Endothelial cell of umbilical vein (primary cell): ENCODE results near the gene TSGA10IP. TPM values are rescaled to one million over a fixed set of nuclear protein-coding genes. Genes with fewer than 3 reads are reported as not detected.

Experiments
- BruUV-seq: library from RNA; stranded (reverse); fragments of 400-500 nt; replicated peaks from 2 replicates; lab custom pipeline; 2021; lab: Mats Ljungman, UMichigan
- CTCF ChIA-PET: fragments of 300-600, 350-600 bp; sonication (Branson Sonifier 250); formaldehyde crosslinking; loops from one replicate; lab custom pipeline; 2021; ENCODE audit warnings: antibody characterized with exemption, inconsistent platforms; lab: Charles Lee
- POLR2A ChIA-PET: fragments of 300-600, 350-600 bp; sonication (Branson Sonifier 250); formaldehyde crosslinking; loops from one replicate; lab custom pipeline; 2021; ENCODE audit warnings: antibody characterized with exemption, inconsistent platforms; lab: Charles Lee
- DNase-seq: peaks from one replicate; pipeline ENCODE4 v3.0.0-alpha.2; 2011; ENCODE audit warnings: low read depth, low spot score
- FAIRE-seq: peaks from 2 replicates; lab custom pipeline; 2011; peaks lifted over from hg19 to GRCh38; lab: Jason Lieb, UNC
- H2AFZ ChIP-seq: 2 replicates; pipeline ENCODE4 v1.6.0; 2012; ENCODE audit warnings: low read depth, low read length, control low read depth, inconsistent platforms
- H3K27ac ChIP-seq: 2 replicates; pipeline ENCODE4 v1.5.1; 2011; ENCODE audit warnings: low read depth, mild to moderate bottlenecking, control low read depth, low read length, moderate library complexity; ENCODE audit not compliant: insufficient read depth
- H3K27me3 ChIP-seq, 2 experiments: 2 replicates each; pipeline versions ENCODE4 v1.6.0 to v1.6.1; 2011; ENCODE audit warnings: low read length in 2 of 2, mixed read lengths in 1 of 2; ENCODE audit not compliant: control insufficient read depth in 2 of 2, insufficient read depth in 2 of 2
- H3K36me3 ChIP-seq, 2 experiments: 2 replicates in 1 of 2; 3 replicates in 1 of 2; pipeline ENCODE4 v1.5.1; 2011; ENCODE audit warnings: low read length in 2 of 2, mild to moderate bottlenecking in 1 of 2, moderate library complexity in 1 of 2; ENCODE audit not compliant: control insufficient read depth in 2 of 2, insufficient read depth in 2 of 2; ENCODE audit errors: extremely low read depth in 1 of 2
- H3K4me1 ChIP-seq: 3 replicates; pipeline ENCODE4 v1.5.1; 2011; ENCODE audit warnings: mild to moderate bottlenecking, low read length; ENCODE audit not compliant: control insufficient read depth, insufficient read depth; ENCODE audit errors: extremely low read depth
- H3K4me2 ChIP-seq: 2 replicates; pipeline ENCODE4 v1.6.1; 2011; ENCODE audit warnings: low read length, control low read depth, mixed read lengths; ENCODE audit not compliant: insufficient read depth
- H3K4me3 ChIP-seq, 3 experiments: fragments of 200-600 bp in 1 of 3; sonication (generic), shearing (Covaris generic) in 1 of 3; replicated peaks in 1 of 3; 2 replicates each; pipeline ENCODE4 v1.5.1; 2011 to 2016; ENCODE audit warnings: control low read depth in 3 of 3, low read length in 3 of 3, mild to moderate bottlenecking in 2 of 3, inconsistent platforms in 1 of 3, low read depth in 1 of 3, moderate library complexity in 1 of 3; ENCODE audit not compliant: insufficient read depth in 1 of 3
- H3K79me2 ChIP-seq: 2 replicates; pipeline ENCODE4 v1.6.0; 2012; ENCODE audit warnings: low read length, inconsistent platforms; ENCODE audit not compliant: control insufficient read depth, insufficient read depth
- H3K9ac ChIP-seq: replicated peaks from 2 replicates; pipeline ENCODE3; 2011; ENCODE audit warnings: low read length, control low read depth; ENCODE audit not compliant: insufficient read depth; ENCODE audit errors: extremely low read depth
- H3K9me1 ChIP-seq: replicated peaks from 3 replicates; pipeline ENCODE4 v1.6.0; 2011; ENCODE audit warnings: mild to moderate bottlenecking, low read length; ENCODE audit not compliant: control insufficient read depth, insufficient read depth; ENCODE audit errors: extremely low read depth
- H3K9me3 ChIP-seq: replicated peaks from 2 replicates; pipeline ENCODE4 v1.5.1; 2012; ENCODE audit warnings: low read length, inconsistent platforms; ENCODE audit not compliant: control insufficient read depth, insufficient read depth
- H4K20me1 ChIP-seq: replicated peaks from 2 replicates; pipeline ENCODE3; 2011; ENCODE audit warnings: mild to moderate bottlenecking, low read length; ENCODE audit not compliant: control insufficient read depth, insufficient read depth; ENCODE audit errors: extremely low read depth
- CTCF ChIP-seq, 2 donors: IDR thresholded peaks; 1 replicate in 1 of 2; 2 replicates in 1 of 2; pipeline ENCODE4 v1.5.1; 2011; ENCODE audit warnings: low read length in 2 of 2, mild to moderate bottlenecking in 2 of 2, moderate library complexity in 2 of 2, control low read depth in 1 of 2, inconsistent platforms in 1 of 2, low read depth in 1 of 2; ENCODE audit not compliant: insufficient read depth in 1 of 2; ENCODE audit errors: extremely low read depth in 1 of 2
- EZH2 ChIP-seq: IDR thresholded peaks from 2 replicates; pipeline ENCODE4 v1.6.1; 2012; ENCODE audit warnings: borderline replicate concordance, low read depth, mild to moderate bottlenecking, moderate library complexity, low read length, inconsistent platforms; ENCODE audit not compliant: severe bottlenecking
- FOS ChIP-seq: IDR thresholded peaks from 2 replicates; pipeline ENCODE4 v1.6.1; 2011; ENCODE audit warnings: mild to moderate bottlenecking, low read length, moderate library complexity, borderline replicate concordance; ENCODE audit not compliant: insufficient read depth
- GATA2 ChIP-seq: IDR thresholded peaks from 2 replicates; pipeline ENCODE4 v1.7.0; 2011; ENCODE audit warnings: low read depth, mild to moderate bottlenecking, moderate library complexity, mixed read lengths, low read length; ENCODE audit not compliant: insufficient read length, insufficient read depth
- JUN ChIP-seq: IDR thresholded peaks from 2 replicates; pipeline ENCODE4 v1.6.1; 2011; ENCODE audit warnings: borderline replicate concordance, low read depth; ENCODE audit not compliant: insufficient read length, insufficient read depth
- MAX ChIP-seq: IDR thresholded peaks from 2 replicates; pipeline ENCODE4 v1.6.1; 2011; ENCODE audit not compliant: insufficient read depth, insufficient read length
- MYC ChIP-seq: IDR thresholded peaks from one replicate; pipeline ENCODE4 v1.6.1; 2011; ENCODE audit warnings: mild to moderate bottlenecking, low read depth, low read length
- POLR2A ChIP-seq: IDR thresholded peaks from 2 replicates; pipeline ENCODE4 v1.6.1; 2012; ENCODE audit warnings: low read depth, mild to moderate bottlenecking, control low read depth, low read length
- POLR2AphosphoS5 ChIP-seq: IDR thresholded peaks from 2 replicates; pipeline ENCODE4 v1.6.1; 2012; ENCODE audit warnings: low read depth, mild to moderate bottlenecking, control low read depth, low read length, moderate library complexity; ENCODE audit not compliant: insufficient read depth
- dilution Hi-C: fragments of 300-500 bp; cut with MboI; formaldehyde crosslinking; loops from one replicate; pipeline ENCODE4 v1.15.0; 2019; ENCODE audit warnings: low sequenced_read_pairs; ENCODE audit not compliant: extremely low pct_ligation_motif_present
- intact Hi-C: fragments of 100-400 bp; cut with micrococcal nuclease; formaldehyde crosslinking; loops from one replicate; pipeline ENCODE4 v1.10.0; 2022
- polyA plus RNA-seq, 4 experiments: library from polyadenylated mRNA; depleted of rRNA in 3 of 4; stranded (reverse) in 3 of 4; unstranded in 1 of 4; fragments of >200 nt; gene quantifications; 2 replicates each; pipeline versions ENCODE4 v1.2.1 to v1.2.3, GENCODE V29; 2011 to 2012; ENCODE audit warnings: missing spikeins in 1 of 4
- total RNA-seq: library from RNA; stranded (reverse); gene quantifications from 2 replicates; pipeline ENCODE4 v1.2.3, GENCODE V29; 2021

Gene TSGA10IP
- total and polyA plus RNA-seq, 2 donors (not counting 3 experiments of a cell fraction or from before 2014, with no cell fraction given), result not detected

- ChIA-PET CTCF (interaction anchor here (1.3 kb wide), 1 partner anchor 37 kb away, joined by 3 read pairs; no protein-coding TSS in a partner anchor), POLR2A (no interaction called here)
- Histone ChIP-seq H3K9me1 (no peaks in the 10 kb centered on the region), H3K79me2 (peaks cover 37% of the 10 kb centered on the region), H3K4me1 (peaks cover 34% of the 10 kb centered on the region), H2AFZ (no peak overlapping the region), H4K20me1 (no peaks in the 10 kb centered on the region), H3K36me3 (peaks cover 6 to 11% of the 10 kb centered on the region in 2 experiments), H3K9me3 (no peaks in the 10 kb centered on the region), H3K4me3 (no peak overlapping the region), H3K27ac (no peak overlapping the region), H3K27me3 (no peaks in the 10 kb centered on the region), H3K9ac (no peak overlapping the region), H3K4me2 (no peak overlapping the region)
- TF ChIP-seq JUN, result no peak
- no peak for TF ChIP-seq POLR2A
- no peak for TF ChIP-seq MAX
- no peak for TF ChIP-seq MYC
- TF ChIP-seq CTCF (IDR thresholded peaks at IDR 0.05; ENCODE audit: extremely low read depth in 1 of 2, insufficient read depth in 1 of 2, low read depth in 1 of 2, low read length in 2 of 2), result no peak
- TF ChIP-seq POLR2AphosphoS5, result no peak
- TF ChIP-seq FOS, result no peak
- no peak for TF ChIP-seq GATA2
- no peak for TF ChIP-seq EZH2
- DNase-seq (no peak), FAIRE-seq (no peak)
- no TSS peak for BruUV-seq
- dilution Hi-C loops, result no loop called here
- intact Hi-C loops, result no loop called here
Observed at GRCh38 chr11:65921033-65921555, 24.2 kb upstream of the TSGA10IP start.
